Kidney epithelial cell (primary cell): Measurements from ENCODE around the gene GCH1. TPM values are rescaled to one million over a fixed set of nuclear protein-coding genes. Genes with fewer than 3 reads are reported as not detected.

Experiments used
- DNase-seq: peaks from one replicate; pipeline ENCODE4 v3.0.0-alpha.2; 2010; ENCODE audit warnings: low read depth
- H3K27me3 ChIP-seq: 2 replicates; pipeline ENCODE4 v1.6.0; 2011; ENCODE audit warnings: low read length; ENCODE audit not compliant: control insufficient read depth, insufficient read depth
- H3K36me3 ChIP-seq: 2 replicates; pipeline ENCODE4 v1.5.1; 2011; ENCODE audit warnings: low read length; ENCODE audit not compliant: control insufficient read depth, insufficient read depth
- H3K4me3 ChIP-seq: 2 replicates; pipeline ENCODE4 v1.5.1; 2011; ENCODE audit warnings: low read depth, mild to moderate bottlenecking, control low read depth, low read length
- CTCF ChIP-seq: IDR thresholded peaks from 2 replicates; pipeline ENCODE4 v1.5.1; 2011; ENCODE audit warnings: mild to moderate bottlenecking, moderate library complexity, low read length, control low read depth, inconsistent platforms; ENCODE audit not compliant: insufficient read depth, poor library complexity, severe bottlenecking
- total RNA-seq: library from RNA; depleted of rRNA; stranded (reverse); fragments of >200 nt; gene quantifications from 2 replicates; pipeline ENCODE4 v1.2.3, GENCODE V29; 2015

The GCH1 gene
- total RNA-seq, 1 donor from 2014 or later, result 30.9 TPM

GRCh38 chr14:54812617-54813016, 90.0 kb downstream of the GCH1 start:
- no peak for TF ChIP-seq CTCF
- no peak overlapping the region for H3K4me3 ChIP-seq
- H3K27me3 ChIP-seq, result no peaks in the 10 kb centered on the region
- no peak for DNase-seq
- H3K36me3 ChIP-seq, result no peaks in the 10 kb centered on the region

- DNase-seq, result no peak
- Histone ChIP-seq H3K27me3 (peaks cover 4% of the 10 kb centered on the region), H3K4me3 (no peak overlapping the region), H3K36me3 (no peaks in the 10 kb centered on the region)
- no peak for TF ChIP-seq CTCF
Measured at GRCh38 chr14:54809767-54810166, 92.9 kb downstream of the GCH1 start.

- TF ChIP-seq CTCF, result no peak
- no peaks in the 10 kb centered on the region for H3K36me3 ChIP-seq
- DNase-seq, result no peak
- peaks cover 4% of the 10 kb centered on the region for H3K27me3 ChIP-seq
- H3K4me3 ChIP-seq, result no peak overlapping the region
Measured at GRCh38 chr14:54808326-54809161, 94.1 kb downstream of the GCH1 start.

- TF ChIP-seq CTCF, result no peak
- H3K27me3 ChIP-seq, result peaks cover 4% of the 10 kb centered on the region
- H3K36me3 ChIP-seq, result no peaks in the 10 kb centered on the region
- H3K4me3 ChIP-seq, result no peak overlapping the region
- no peak for DNase-seq
Measured at GRCh38 chr14:54807881-54808280, 94.7 kb downstream of the GCH1 start.

GRCh38 chr14:54807428-54807827, 95.2 kb downstream of the GCH1 start:
- no peak for TF ChIP-seq CTCF
- Histone ChIP-seq H3K36me3 (no peaks in the 10 kb centered on the region), H3K4me3 (no peak overlapping the region), H3K27me3 (peaks cover 4% of the 10 kb centered on the region)
- DNase-seq, result no peak

GRCh38 chr14:54806616-54807015, 96.0 kb downstream of the GCH1 start:
- DNase-seq, result no peak
- no peak overlapping the region for H3K4me3 ChIP-seq
- no peak for TF ChIP-seq CTCF
- peaks cover 4% of the 10 kb centered on the region for H3K27me3 ChIP-seq
- H3K36me3 ChIP-seq, result no peaks in the 10 kb centered on the region
